ENCODE measurements around the gene PNMT.

DNA sequence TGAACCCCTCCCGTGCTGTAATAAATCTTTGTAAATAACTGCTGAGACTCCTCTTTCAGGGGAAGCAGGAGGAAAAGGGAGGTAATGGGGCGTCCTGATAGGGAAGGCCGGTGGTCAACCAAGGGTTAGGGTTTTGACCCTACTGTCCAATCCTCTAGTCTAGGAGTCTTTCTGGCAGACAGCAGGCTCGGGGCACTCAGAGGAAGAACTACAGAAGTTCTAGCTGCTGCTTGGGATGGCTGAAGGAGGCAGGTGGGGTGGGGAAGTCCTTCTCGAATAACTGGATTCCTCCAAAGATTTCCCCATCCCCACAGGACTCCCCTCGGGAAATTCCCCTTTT is 31.7 kb upstream of the PNMT start:
- TF ChIP-seq, protein P1, sequence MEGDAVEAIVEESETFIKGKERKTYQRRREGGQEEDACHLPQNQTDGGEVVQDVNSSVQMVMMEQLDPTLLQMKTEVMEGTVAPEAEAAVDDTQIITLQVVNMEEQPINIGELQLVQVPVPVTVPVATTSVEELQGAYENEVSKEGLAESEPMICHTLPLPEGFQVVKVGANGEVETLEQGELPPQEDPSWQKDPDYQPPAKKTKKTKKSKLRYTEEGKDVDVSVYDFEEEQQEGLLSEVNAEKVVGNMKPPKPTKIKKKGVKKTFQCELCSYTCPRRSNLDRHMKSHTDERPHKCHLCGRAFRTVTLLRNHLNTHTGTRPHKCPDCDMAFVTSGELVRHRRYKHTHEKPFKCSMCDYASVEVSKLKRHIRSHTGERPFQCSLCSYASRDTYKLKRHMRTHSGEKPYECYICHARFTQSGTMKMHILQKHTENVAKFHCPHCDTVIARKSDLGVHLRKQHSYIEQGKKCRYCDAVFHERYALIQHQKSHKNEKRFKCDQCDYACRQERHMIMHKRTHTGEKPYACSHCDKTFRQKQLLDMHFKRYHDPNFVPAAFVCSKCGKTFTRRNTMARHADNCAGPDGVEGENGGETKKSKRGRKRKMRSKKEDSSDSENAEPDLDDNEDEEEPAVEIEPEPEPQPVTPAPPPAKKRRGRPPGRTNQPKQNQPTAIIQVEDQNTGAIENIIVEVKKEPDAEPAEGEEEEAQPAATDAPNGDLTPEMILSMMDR (IDR thresholded peaks at IDR 0.05): no peak
- no peak for TF ChIP-seq POLR2A (IDR thresholded peaks at IDR 0.05)
